Neuronal stem cell (in vitro differentiated cells): Measurements from ENCODE around the gene FNDC1.
A peak's percentile ranks its signal among the peaks of the same experiment; 100 is the strongest.
"Not testable (repeated sequence)": the region's sequence is repeated elsewhere in the genome, so short reads cannot be mapped to it uniquely, and the experiment has no call there.

Source experiments
- DNase-seq: peaks from one replicate; pipeline ENCODE4 v3.0.0-alpha.2; 2013; ENCODE audit warnings: low spot score
- H2AFZ ChIP-seq: one replicate; pipeline ENCODE4 v1.6.1; 2013; ENCODE audit warnings: mild to moderate bottlenecking, low read length, inconsistent platforms
- H2AK5ac ChIP-seq: 2 replicates; pipeline ENCODE4 v1.6.1; 2013; ENCODE audit warnings: low read depth, mild to moderate bottlenecking, inconsistent platforms, low read length, moderate library complexity, mixed read lengths
- H2BK120ac ChIP-seq: 2 replicates; pipeline ENCODE4 v1.6.1; 2013; ENCODE audit warnings: low read depth, mild to moderate bottlenecking, inconsistent platforms, low read length, moderate library complexity, mixed read lengths
- H2BK12ac ChIP-seq: one replicate; pipeline ENCODE4 v1.6.1; 2013; ENCODE audit warnings: low read length, inconsistent platforms
- H2BK15ac ChIP-seq: 2 replicates; pipeline ENCODE4 v1.6.1; 2013; ENCODE audit warnings: mild to moderate bottlenecking, low read length, inconsistent platforms, mixed read lengths
- H2BK5ac ChIP-seq: one replicate; pipeline ENCODE4 v1.6.1; 2013; ENCODE audit warnings: inconsistent platforms, mild to moderate bottlenecking, low read length, moderate library complexity
- H3K14ac ChIP-seq: one replicate; pipeline ENCODE4 v1.6.1; 2013; ENCODE audit warnings: low read length, inconsistent platforms
- H3K18ac ChIP-seq: 2 replicates; pipeline ENCODE4 v1.6.1; 2013; ENCODE audit warnings: low read length, inconsistent platforms
- H3K23ac ChIP-seq: 2 replicates; pipeline ENCODE4 v1.6.1; 2013; ENCODE audit warnings: low read depth, mild to moderate bottlenecking, mixed read lengths, low read length, inconsistent platforms; ENCODE audit not compliant: poor library complexity
- H3K27ac ChIP-seq: replicated peaks from 3 replicates; pipeline ENCODE4 v1.5.1; 2013; ENCODE audit warnings: low read length, inconsistent platforms
- H3K27me3 ChIP-seq, 3 experiments: 2 replicates each; pipeline ENCODE4 v1.6.1; 2013; ENCODE audit warnings: low read length in 3 of 3, mild to moderate bottlenecking in 2 of 3, inconsistent platforms in 1 of 3, low read depth in 1 of 3, mixed read lengths in 1 of 3, moderate library complexity in 1 of 3; ENCODE audit not compliant: control insufficient read depth in 3 of 3, insufficient read depth in 3 of 3
- H3K36me3 ChIP-seq, 2 donors: replicated peaks in 1 of 2; 2 replicates each; pipeline ENCODE4 v1.6.1; 2013; ENCODE audit warnings: low read length in 2 of 2; ENCODE audit not compliant: control insufficient read depth in 2 of 2, insufficient read depth in 2 of 2
- H3K4ac ChIP-seq: 2 replicates; pipeline ENCODE4 v1.6.1; 2013; ENCODE audit warnings: inconsistent platforms, mild to moderate bottlenecking, low read length, moderate library complexity
- H3K4me1 ChIP-seq, 2 donors: 1 replicate in 1 of 2; 2 replicates in 1 of 2; pipeline ENCODE4 v1.6.1; 2013; ENCODE audit warnings: low read length in 2 of 2, low read depth in 1 of 2; ENCODE audit not compliant: control insufficient read depth in 2 of 2, insufficient read depth in 1 of 2
- H3K4me2 ChIP-seq: one replicate; pipeline ENCODE4 v1.6.1; 2013; ENCODE audit warnings: mild to moderate bottlenecking, low read length, inconsistent platforms; ENCODE audit not compliant: insufficient read depth, poor library complexity, severe bottlenecking
- H3K4me3 ChIP-seq, 2 donors: 2 replicates each; pipeline ENCODE4 v1.5.1; 2013; ENCODE audit warnings: low read length in 2 of 2, mild to moderate bottlenecking in 2 of 2, inconsistent platforms in 1 of 2, moderate library complexity in 1 of 2
- H3K79me1 ChIP-seq: one replicate; pipeline ENCODE4 v1.6.1; 2013; ENCODE audit warnings: low read depth, mild to moderate bottlenecking, inconsistent platforms, low read length, moderate library complexity
- H3K9ac ChIP-seq: one replicate; pipeline ENCODE4 v1.6.1; 2013; ENCODE audit warnings: mild to moderate bottlenecking, low read depth, low read length, inconsistent platforms; ENCODE audit not compliant: poor library complexity
- H3K9me3 ChIP-seq, 2 donors: replicated peaks in 1 of 2; 2 replicates each; pipeline versions ENCODE3 to v1.6.1; 2013; ENCODE audit warnings: low read length in 2 of 2, mild to moderate bottlenecking in 2 of 2, inconsistent platforms in 1 of 2, low read depth in 1 of 2, mixed read lengths in 1 of 2, moderate library complexity in 1 of 2; ENCODE audit not compliant: control insufficient read depth in 2 of 2, insufficient read depth in 1 of 2
- H4K8ac ChIP-seq: one replicate; pipeline ENCODE4 v1.6.1; 2013; ENCODE audit warnings: low read depth, mild to moderate bottlenecking, inconsistent platforms, low read length, moderate library complexity
- H4K91ac ChIP-seq: one replicate; pipeline ENCODE4 v1.6.1; 2013; ENCODE audit warnings: low read length, low read depth, mild to moderate bottlenecking, inconsistent platforms; ENCODE audit not compliant: poor library complexity
- WGBS, 2 donors: extraction: QIAGEN DNeasy Blood & Tissue Kit; methylation state at CpG; one replicate each; pipeline ENCODE4 v1.1.7; 2013; ENCODE audit warnings: missing lambda C conversion rate in 2 of 2, mixed read lengths in 1 of 2; ENCODE audit not compliant: insufficient read length in 2 of 2, insufficient replicate concordance in 1 of 2; ENCODE audit errors: extremely low coverage in 2 of 2; 5-methylcytosine and 5-hydroxymethylcytosine counted together

The FNDC1 gene

GRCh38 chr6:159123831-159124230 is 45.4 kb upstream of the FNDC1 start:
- not testable (repeated sequence) for H3K4ac ChIP-seq, H2BK120ac ChIP-seq, H3K4me3 ChIP-seq, H3K18ac ChIP-seq, H2BK5ac ChIP-seq, H2BK15ac ChIP-seq, H3K9me3 ChIP-seq, H4K91ac ChIP-seq, H3K9ac ChIP-seq, H3K36me3 ChIP-seq, H2AK5ac ChIP-seq, H3K27me3 ChIP-seq, H2AFZ ChIP-seq, H3K4me2 ChIP-seq, H3K14ac ChIP-seq, H3K79me1 ChIP-seq, DNase-seq, H2BK12ac ChIP-seq, H4K8ac ChIP-seq, H3K4me1 ChIP-seq, H3K23ac ChIP-seq, H3K27ac ChIP-seq
- WGBS, 2 donors = no CpG with 5 or more reads among the region's 2 CpGs

GRCh38 chr6:159125014-159125609 is 44.1 kb upstream of the FNDC1 start:
- no peak overlapping the region for H2AFZ ChIP-seq
- no peak for DNase-seq
- H2BK15ac ChIP-seq = no peak overlapping the region
- no peak overlapping the region for H3K4me2 ChIP-seq
- H3K9me3 ChIP-seq = no peaks in the 10 kb centered on the region
- no peak overlapping the region for H2AK5ac ChIP-seq
- no peak overlapping the region for H3K4me3 ChIP-seq
- H2BK12ac ChIP-seq = no peak overlapping the region
- H3K4me1 ChIP-seq = no peaks in the 10 kb centered on the region
- no peak overlapping the region for H3K14ac ChIP-seq
- H4K91ac ChIP-seq = no peak overlapping the region
- no peak overlapping the region for H2BK5ac ChIP-seq
- H4K8ac ChIP-seq = no peak overlapping the region
- H3K36me3 ChIP-seq = no peaks in the 10 kb centered on the region
- no peak overlapping the region for H2BK120ac ChIP-seq
- no peak overlapping the region for H3K23ac ChIP-seq
- H3K4ac ChIP-seq = no peak overlapping the region
- H3K18ac ChIP-seq = no peak overlapping the region
- peaks cover 0 to 11% (median 0%) of the 10 kb centered on the region in 3 experiments for H3K27me3 ChIP-seq
- H3K9ac ChIP-seq = no peak overlapping the region
- WGBS, 2 donors = no CpG with 5 or more reads among the region's 5 CpGs
- no peaks in the 10 kb centered on the region for H3K79me1 ChIP-seq
- H3K27ac ChIP-seq = no peak overlapping the region

- no peak overlapping the region for H3K4me2 ChIP-seq
- no peak overlapping the region for H3K4me3 ChIP-seq
- DNase-seq = no peak
- no peak overlapping the region for H3K18ac ChIP-seq
- H3K4ac ChIP-seq = no peak overlapping the region
- no peak overlapping the region for H2BK120ac ChIP-seq
- no peak overlapping the region for H2AFZ ChIP-seq
- peaks cover 0 to 12% (median 0%) of the 10 kb centered on the region in 3 experiments for H3K27me3 ChIP-seq
- H3K14ac ChIP-seq = no peak overlapping the region
- H2BK15ac ChIP-seq = no peak overlapping the region
- H3K9ac ChIP-seq = no peak overlapping the region
- peak overlapping the region; percentile 59 for H3K23ac ChIP-seq
- no peaks in the 10 kb centered on the region for H3K36me3 ChIP-seq
- peak overlapping the region; percentile 14 for H2AK5ac ChIP-seq
- H4K8ac ChIP-seq = no peak overlapping the region
- no peak overlapping the region for H2BK12ac ChIP-seq
- no peaks in the 10 kb centered on the region for H3K79me1 ChIP-seq
- no peaks in the 10 kb centered on the region for H3K4me1 ChIP-seq
- H2BK5ac ChIP-seq = no peak overlapping the region
- H3K9me3 ChIP-seq = no peaks in the 10 kb centered on the region
- no peak overlapping the region for H4K91ac ChIP-seq
- H3K27ac ChIP-seq = no peak overlapping the region
- WGBS, 2 donors = no CpG with 5 or more reads among the region's 5 CpGs
These were observed 43.2 kb upstream of the FNDC1 start for GRCh38 chr6:159125951-159126352.

GRCh38 chr6:159126590-159126989 is 42.6 kb upstream of the FNDC1 start:
- H3K23ac ChIP-seq = no peak overlapping the region
- peak overlapping the region; percentile 7 for H3K18ac ChIP-seq
- peaks cover 0 to 12% (median 0%) of the 10 kb centered on the region in 3 experiments for H3K27me3 ChIP-seq
- no peak overlapping the region for H3K14ac ChIP-seq
- no peak overlapping the region for H4K91ac ChIP-seq
- no peak overlapping the region for H2BK5ac ChIP-seq
- H3K9ac ChIP-seq = no peak overlapping the region
- WGBS, 2 donors = no CpG with 5 or more reads among the region's 5 CpGs
- no peaks in the 10 kb centered on the region for H3K4me1 ChIP-seq
- H3K27ac ChIP-seq = no peak overlapping the region
- no peak overlapping the region for H4K8ac ChIP-seq
- H3K4me3 ChIP-seq = no peak overlapping the region
- H2AK5ac ChIP-seq = no peak overlapping the region
- H3K9me3 ChIP-seq = no peaks in the 10 kb centered on the region
- H3K79me1 ChIP-seq = no peaks in the 10 kb centered on the region
- H3K4me2 ChIP-seq = no peak overlapping the region
- no peak overlapping the region for H2BK15ac ChIP-seq
- no peak overlapping the region for H3K4ac ChIP-seq
- no peak overlapping the region for H2BK12ac ChIP-seq
- no peak overlapping the region for H2BK120ac ChIP-seq
- H3K36me3 ChIP-seq = no peaks in the 10 kb centered on the region
- no peak overlapping the region for H2AFZ ChIP-seq
- no peak for DNase-seq
